Right hindlimb (tissue), 1 donor: ENCODE results near the gene IL18RAP.

Experiments used
- DNase-seq: peaks from one replicate; pipeline ENCODE4 v3.0.0-alpha.2; 2018

The IL18RAP gene

GRCh38 chr2:102424754-102425153, 1.8 kb downstream of the IL18RAP start:
- no peak for DNase-seq

GRCh38 chr2:102425441-102426132, 2.6 kb downstream of the IL18RAP start:
- DNase-seq: no peak

GRCh38 chr2:102427249-102427648, 4.3 kb downstream of the IL18RAP start:
- no peak for DNase-seq

GRCh38 chr2:102428573-102428972, 5.6 kb downstream of the IL18RAP start:
- DNase-seq: no peak

- DNase-seq: no peak
Measured at GRCh38 chr2:102432386-102432785, 9.4 kb downstream of the IL18RAP start.

GRCh38 chr2:102433973-102434654, 11.2 kb downstream of the IL18RAP start:
- no peak for DNase-seq

GRCh38 chr2:102434655-102435381, 11.9 kb downstream of the IL18RAP start:
- no peak for DNase-seq

GRCh38 chr2:102435741-102436140, 12.8 kb downstream of the IL18RAP start:
- no peak for DNase-seq

- peak; percentile 34 for DNase-seq
Measured at GRCh38 chr2:102436323-102436722, 13.4 kb downstream of the IL18RAP start.

GRCh38 chr2:102437122-102437521, 14.2 kb downstream of the IL18RAP start:
- DNase-seq: no peak

- no peak for DNase-seq
Measured at GRCh38 chr2:102438111-102438510, 15.2 kb downstream of the IL18RAP start.

- DNase-seq: no peak
Measured at GRCh38 chr2:102438578-102438977, 15.6 kb downstream of the IL18RAP start.

GRCh38 chr2:102439065-102439695, 16.2 kb downstream of the IL18RAP start:
- DNase-seq: no peak

GRCh38 chr2:102442967-102443828, 20.2 kb downstream of the IL18RAP start:
- DNase-seq: no peak

GRCh38 chr2:102444233-102444632, 21.3 kb downstream of the IL18RAP start:
- no peak for DNase-seq

GRCh38 chr2:102446936-102447335, 24.0 kb downstream of the IL18RAP start:
- no peak for DNase-seq

- peak; percentile 38 for DNase-seq
Measured at GRCh38 chr2:102449370-102449974, 26.5 kb downstream of the IL18RAP start.

- no peak for DNase-seq
Measured at GRCh38 chr2:102451968-102452367, 29.0 kb downstream of the IL18RAP start.

GRCh38 chr2:102453501-102453900, 30.5 kb downstream of the IL18RAP start:
- DNase-seq: no peak

GRCh38 chr2:102455061-102455670, 32.2 kb downstream of the IL18RAP start:
- DNase-seq: no peak

GRCh38 chr2:102460467-102460866, 37.5 kb downstream of the IL18RAP start:
- no peak for DNase-seq
